DOHH2 (cell line): ENCODE results near the gene PNO1.

ENCODE experiments used
- CTCF ChIP-seq: fragments of 200-600 bp; sonication (generic); IDR thresholded peaks from one replicate; pipeline ENCODE4 v1.5.1; 2014; ENCODE audit warnings: antibody characterized with exemption, mild to moderate bottlenecking, low read depth, low read length; ENCODE audit not compliant: poor library complexity, severe bottlenecking
- EZH2phosphoT487 ChIP-seq: fragments of 200-600 bp; sonication (generic); IDR thresholded peaks from 2 replicates; pipeline ENCODE4 v1.6.1; 2017; ENCODE audit warnings: borderline replicate concordance, mild to moderate bottlenecking, antibody characterized with exemption, low read length, moderate library complexity, mixed read lengths

- TF ChIP-seq CTCF (no peak), EZH2phosphoT487 (no peak)
Measured at GRCh38 chr2:68190991-68191731, 33.5 kb downstream of the PNO1 start.
